NCI-H82 treated with DMSO at 0.1 percent for 48 hours (cell line): ENCODE results near the gene DLG5.
A peak's percentile ranks its signal among the peaks of the same experiment; 100 is the strongest.

ENCODE experiments used
- DNase-seq: peaks from one replicate; lab custom pipeline; 2025; ENCODE audit not compliant: unreplicated experiment; lab: John Stamatoyannopoulos, UW

Gene DLG5

DNA sequence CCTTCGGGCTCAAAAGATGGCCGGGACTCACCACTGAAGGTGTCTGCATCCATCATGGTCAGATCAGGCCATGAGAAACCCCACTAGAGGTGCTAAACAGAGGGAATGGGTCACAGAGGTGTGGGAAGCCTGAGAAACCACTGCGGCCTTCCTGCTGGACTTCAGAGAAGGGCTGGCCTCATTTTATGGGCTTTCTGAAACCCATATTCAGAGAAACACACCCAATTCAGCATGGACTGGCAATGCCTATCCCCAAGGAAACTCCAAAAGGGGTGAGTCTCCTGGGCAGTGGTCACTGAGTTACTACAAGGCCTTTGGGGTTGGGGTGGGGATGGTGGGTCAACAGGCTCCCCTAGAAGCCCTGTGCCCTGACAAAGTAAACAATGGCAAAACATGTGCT lies 58.0 kb downstream of the DLG5 start:
- no peak for DNase-seq

GRCh38 chr10:77867124-77867719 lies 59.3 kb downstream of the DLG5 start:
- no peak for DNase-seq

DNA sequence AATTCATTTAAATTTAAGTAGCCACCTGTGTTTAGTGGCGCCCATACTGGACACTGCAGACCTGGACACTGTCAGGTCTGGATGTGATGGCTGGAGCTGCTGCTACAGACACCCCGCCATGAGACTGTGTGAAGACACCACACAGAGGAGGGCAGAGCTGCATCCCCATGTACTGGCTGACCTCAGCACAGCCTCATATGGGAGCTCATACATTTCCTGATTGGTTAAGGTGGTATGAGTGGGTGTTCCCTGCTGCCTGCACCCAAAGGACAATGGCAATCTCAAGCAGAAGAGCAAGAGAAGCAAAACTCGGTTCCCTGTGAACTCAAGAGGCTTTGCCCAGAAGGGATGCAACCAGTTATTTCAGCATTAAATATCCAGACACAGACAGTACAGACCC lies 60.0 kb downstream of the DLG5 start:
- DNase-seq, result no peak

DNA sequence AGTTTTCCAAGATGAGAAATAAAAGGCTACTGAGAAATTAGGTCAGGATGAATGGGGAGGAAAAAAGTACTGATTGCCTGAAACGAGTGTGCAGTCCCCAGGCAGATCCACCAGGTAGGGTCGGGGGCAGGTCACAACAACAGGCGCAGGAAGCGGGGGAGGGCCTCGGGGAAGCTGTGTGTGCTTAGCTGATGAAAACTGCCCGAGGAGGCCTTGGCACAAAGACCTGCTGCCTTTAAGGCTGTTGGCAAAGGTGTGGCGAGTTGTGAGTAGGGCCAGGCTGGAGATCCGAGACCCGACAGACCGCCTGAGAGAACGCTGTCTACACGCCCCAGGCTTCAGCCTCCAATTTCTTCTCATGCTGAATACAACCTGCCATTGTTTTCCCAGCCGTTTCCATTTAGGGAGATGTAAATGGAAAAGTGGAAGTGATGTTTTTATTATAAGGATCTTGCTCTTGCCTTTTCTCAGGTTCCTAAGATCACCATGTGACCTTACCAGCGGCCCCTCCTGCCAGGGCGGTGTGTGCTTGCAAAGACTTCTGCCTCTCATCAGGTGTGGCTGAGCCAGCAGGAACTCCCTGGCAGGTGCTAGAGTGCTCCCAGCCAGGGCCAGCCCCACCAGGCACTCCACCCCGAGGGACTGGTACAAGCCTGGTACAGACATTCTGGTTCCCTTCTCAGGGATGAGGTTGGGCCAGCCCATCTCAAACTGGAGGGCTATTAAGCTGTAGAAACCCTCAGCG lies 60.8 kb downstream of the DLG5 start:
- no peak for DNase-seq

- DNase-seq, result no peak
Measured at GRCh38 chr10:77864151-77864851, 62.3 kb downstream of the DLG5 start.

DNA sequence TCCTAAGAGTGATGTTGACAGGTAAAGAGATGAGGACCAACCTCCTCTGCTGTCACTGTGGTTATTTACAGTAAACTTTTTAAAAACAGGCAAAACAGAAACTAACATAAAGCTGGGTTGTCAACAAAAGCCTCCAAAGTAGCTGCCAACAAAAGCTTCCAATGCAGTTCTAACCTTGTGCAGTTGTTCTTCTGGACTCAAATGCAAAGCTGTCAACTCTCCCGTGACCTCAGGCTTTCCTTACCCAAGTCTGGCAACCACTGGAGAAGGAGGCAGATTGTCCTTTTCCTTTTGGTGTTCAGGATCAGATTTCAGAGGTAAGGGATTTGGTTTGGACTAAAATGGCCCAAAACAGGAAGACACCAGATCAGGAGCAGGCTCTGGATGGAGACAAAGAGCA lies 63.1 kb downstream of the DLG5 start:
- no peak for DNase-seq

- no peak for DNase-seq
Measured at GRCh38 chr10:77862595-77862994, 64.0 kb downstream of the DLG5 start.

DNA sequence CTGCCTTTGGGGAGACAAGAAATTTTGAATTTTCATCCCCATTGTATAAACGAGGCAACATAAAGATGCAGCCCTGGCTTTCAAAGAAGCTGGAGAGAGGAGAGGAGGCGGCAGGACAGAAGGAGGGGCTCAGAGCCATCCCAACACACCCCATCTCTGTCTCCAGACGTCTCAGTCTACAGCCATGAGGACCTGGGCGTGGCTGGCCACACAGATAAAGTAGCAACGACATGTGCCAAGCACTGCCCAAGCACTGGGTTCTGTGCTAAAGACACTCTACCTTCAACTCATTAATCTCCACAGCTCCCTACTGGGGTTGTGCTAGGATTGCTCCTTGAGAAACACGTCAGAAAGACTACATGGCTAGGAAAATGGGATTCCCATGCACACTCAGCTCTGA lies 65.2 kb downstream of the DLG5 start:
- no peak for DNase-seq

DNA sequence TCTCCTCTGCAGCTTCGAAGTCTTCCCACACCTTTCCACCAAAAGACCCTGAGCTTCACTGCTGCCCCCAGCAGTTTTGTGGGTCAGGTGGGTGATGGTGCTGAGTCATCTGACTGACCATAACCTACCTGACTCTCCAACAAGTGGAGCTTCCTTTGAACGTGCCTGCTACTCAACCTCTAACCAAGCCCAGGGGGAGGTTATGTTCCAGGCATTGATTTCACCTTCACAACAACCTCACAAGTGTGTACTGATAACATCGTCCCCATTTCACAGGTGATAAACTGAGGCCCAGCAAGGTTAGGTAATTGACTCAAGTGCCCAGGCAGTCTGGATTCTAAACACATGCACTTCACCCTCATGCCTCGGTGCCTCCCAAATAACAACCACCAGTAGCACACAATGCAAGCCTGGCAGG lies 66.7 kb downstream of the DLG5 start:
- DNase-seq, result no peak

DNA sequence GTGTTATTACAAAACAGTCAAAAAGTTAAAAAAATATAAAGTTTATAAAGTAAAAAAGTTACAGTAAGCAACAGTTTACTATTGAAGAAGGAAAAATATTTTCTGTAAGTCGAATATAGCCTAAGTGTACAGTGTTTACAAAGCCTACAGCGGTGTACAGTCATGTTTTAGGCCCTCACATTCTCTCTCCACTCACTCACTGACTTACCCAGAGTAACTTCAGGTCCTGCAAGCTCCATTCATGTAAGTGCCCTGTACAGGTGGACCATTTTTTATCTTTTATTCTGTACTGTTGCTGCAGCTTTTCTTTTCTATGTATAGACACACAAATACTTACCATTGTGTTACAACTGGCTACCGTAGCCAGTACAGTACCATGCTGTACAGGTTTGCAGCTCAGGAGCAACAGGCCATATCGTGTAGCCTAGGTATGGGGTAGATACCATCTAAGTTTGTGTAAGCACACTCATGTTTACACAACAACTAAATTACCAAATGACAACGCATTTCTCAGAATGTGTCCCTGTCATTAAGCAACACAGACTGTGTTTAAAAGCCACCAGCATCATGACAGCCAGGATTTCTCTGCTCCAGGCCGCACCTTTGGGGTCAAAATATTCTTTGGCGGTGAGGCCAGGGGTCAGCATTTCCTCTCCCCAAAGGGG lies 67.2 kb downstream of the DLG5 start:
- no peak for DNase-seq

GRCh38 chr10:77857272-77857671 lies 69.3 kb downstream of the DLG5 start:
- no peak for DNase-seq

DNA sequence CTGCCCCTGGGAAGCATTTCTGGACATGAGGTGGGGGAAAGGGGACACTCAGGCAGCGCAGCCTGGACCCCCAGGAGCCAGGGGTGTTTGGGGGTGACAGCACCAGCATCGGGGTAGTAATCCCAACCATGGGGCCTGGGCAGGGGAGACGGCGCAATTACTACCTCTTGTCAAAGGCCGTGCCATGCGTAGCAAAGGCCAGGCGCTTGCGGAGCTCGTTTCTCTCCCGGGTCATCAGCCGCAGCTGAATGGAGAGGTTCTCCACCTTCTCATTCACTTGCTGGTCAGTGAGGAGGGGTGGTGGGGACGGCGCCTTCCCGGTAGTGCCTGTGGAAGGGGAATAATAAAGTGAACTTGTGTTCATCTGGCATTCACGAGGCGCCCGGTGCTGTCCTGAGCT lies 70.0 kb downstream of the DLG5 start:
- no peak for DNase-seq

DNA sequence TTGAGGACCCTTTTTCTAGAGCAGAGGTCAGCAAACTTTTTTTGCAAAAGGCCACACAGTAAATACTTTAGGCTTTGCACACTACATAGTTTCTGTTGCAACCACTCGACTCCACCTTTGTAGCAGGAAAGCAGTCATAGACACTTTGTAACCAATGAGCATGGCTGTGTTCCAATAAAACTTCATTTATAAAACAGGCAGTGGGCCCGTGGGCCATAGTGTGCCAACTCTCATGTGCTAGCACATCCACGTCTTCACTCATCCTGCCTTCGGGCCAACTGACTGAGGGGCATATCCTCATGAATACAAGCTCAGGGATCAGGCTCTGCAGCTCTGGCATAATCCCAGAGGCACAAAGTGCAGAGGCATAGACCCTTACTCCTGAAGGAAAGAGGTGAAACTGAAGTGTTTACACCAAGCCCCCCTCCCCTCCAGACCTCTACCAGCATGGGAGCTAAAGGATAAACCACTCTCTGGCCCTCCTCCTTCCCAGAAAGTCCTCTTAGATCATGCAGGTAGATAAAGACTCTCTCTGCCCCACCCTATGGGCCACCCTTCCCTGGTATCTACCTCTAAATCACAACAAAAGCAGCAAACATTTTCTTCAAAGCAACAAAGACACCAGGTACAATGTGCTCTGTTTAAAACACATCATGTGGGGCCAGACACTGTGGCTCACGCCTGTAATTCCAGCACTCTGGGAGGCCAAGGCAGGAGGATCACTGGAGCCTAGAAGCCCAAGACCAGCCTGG lies 71.0 kb downstream of the DLG5 start:
- DNase-seq, result no peak

DNA sequence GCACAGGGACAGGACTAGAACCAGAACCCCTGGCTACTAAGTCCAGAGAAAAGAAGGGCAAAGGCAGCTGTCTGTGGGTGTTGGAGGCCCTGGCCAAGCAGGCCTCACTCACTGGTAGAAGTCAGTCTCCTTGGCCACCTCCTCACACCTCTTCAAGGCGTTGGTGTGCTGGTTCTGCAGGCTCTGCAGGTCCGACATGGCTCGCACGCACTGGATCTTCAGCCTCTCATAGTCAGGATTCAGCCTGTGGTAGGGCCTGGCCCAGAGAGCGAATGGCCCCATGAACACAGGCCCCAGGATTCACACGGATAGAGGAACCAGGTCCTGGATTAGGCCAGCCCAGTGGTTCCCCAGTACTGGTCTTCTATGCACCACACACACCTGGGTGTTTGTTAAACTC lies 72.4 kb downstream of the DLG5 start:
- DNase-seq, result no peak

DNA sequence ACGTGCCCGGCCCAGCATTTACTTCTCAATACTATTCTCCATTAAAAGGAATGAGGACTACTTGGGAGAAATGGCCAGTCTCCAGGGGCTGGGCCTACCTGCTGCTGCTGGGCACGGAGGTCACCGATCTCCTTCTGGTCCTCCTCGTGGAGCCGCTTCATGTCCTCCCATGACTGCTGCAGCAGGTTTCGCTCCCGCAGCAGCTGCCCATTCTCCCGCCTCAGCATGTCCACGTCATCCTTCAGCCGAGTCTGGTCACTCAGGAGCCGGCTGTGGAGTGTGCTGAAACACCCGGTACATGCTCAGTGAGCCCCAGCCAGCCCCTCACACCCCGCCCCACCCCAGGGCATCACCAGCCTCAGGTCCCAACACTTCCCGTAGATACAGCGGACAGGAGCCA lies 73.3 kb downstream of the DLG5 start:
- DNase-seq, result no peak

GRCh38 chr10:77850620-77851231 lies 75.8 kb downstream of the DLG5 start:
- peak; percentile 74 for DNase-seq

- DNase-seq, result no peak
Measured at GRCh38 chr10:77849039-77849664, 77.4 kb downstream of the DLG5 start.

DNA sequence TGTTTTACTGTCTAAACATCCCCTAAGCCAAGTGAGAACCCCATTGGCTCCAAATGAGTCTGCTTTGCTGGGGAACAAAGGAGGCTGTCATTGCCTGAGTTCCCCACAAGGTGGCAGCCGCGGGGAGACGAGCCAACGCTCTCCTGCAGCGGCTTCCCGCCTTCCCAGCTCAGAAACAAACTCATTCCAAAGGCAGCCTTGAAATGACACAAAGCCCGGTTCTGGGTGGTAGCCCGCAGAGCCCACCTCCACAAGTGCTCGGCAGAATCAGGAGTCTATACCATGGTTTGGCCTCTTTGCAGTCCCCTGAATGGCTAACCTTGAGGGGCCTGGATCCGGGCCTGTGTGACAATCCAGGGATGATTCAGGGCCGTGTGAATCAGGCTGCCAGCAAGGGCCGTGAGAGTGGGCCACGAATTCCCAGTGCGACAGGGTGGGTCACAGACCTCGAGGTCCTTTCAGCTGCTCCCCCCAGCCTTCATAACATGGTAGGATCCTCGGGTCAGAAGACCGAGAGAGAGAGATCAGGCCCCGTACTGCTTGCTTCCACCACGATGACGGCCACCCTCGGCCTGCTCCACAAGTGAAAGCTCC lies 79.7 kb downstream of the DLG5 start:
- DNase-seq, result peak; percentile 17

DNA sequence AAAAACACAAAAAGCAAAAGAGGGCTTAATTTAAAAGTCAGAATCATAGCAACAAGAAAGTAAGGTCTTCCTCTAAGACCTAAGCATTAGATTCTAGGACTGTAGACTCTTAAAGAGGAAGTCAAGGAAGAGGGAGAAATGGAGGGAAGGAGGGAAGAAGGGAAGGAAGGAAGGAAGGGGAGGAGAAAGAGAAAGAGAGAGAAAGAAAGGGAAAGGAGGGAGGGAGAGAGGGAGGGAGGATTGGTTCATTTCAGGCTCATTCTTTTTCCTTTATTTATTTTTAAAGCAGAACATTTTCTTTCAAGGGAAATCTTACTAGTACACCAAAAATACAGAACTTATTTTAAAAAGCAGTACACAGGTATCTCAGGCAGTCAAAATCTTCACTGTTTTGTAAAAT lies 81.1 kb downstream of the DLG5 start:
- DNase-seq, result no peak
